GM10248 (cell line): ENCODE data around the gene ADGRA1.

ENCODE experiments used
- CTCF ChIA-PET: fragments of 300-600 bp; sonication (Branson Sonifier 250); formaldehyde crosslinking; extraction: SDS; loops from one replicate; lab custom pipeline; 2021; ENCODE audit warnings: antibody characterized with exemption; lab: Yijun Ruan, JAX
- POLR2A ChIA-PET: fragments of 350-650 bp; sonication (Branson Sonifier 250); formaldehyde crosslinking; extraction: SDS; loops from one replicate; lab custom pipeline; 2020; ENCODE audit warnings: antibody characterized with exemption; lab: Yijun Ruan, JAX
- DNase-seq: peaks from one replicate; pipeline ENCODE4 v3.0.0; 2012; ENCODE audit errors: extremely low spot score
- CTCF ChIP-seq: IDR thresholded peaks from 2 replicates; pipeline ENCODE4 v1.5.1; 2012; ENCODE audit warnings: mild to moderate bottlenecking, low read depth; ENCODE audit errors: extremely low read depth, missing control alignments, control extremely low read depth

Gene ADGRA1

GRCh38 chr10:133067149-133068105 lies 20.3 kb upstream of the ADGRA1 start:
- ChIA-PET POLR2A (interaction anchor here (0.6 kb wide), 1 partner anchor 105 kb away, joined by 3 read pairs; no protein-coding TSS in a partner anchor), CTCF (no interaction called here)
- TF ChIP-seq CTCF: no peak
- no peak for DNase-seq

- DNase-seq: no peak
- TF ChIP-seq CTCF: no peak
Measured at GRCh38 chr10:133068111-133069032, 19.4 kb upstream of the ADGRA1 start.

GRCh38 chr10:133069033-133069525 lies 18.6 kb upstream of the ADGRA1 start:
- TF ChIP-seq CTCF: no peak
- POLR2A ChIA-PET: no interaction called here
- DNase-seq: no peak
- CTCF ChIA-PET: no interaction called here

More at GRCh38 chr10:133068111-133069032, 19.4 kb upstream of the ADGRA1 start:
- ChIA-PET CTCF (no interaction called here), POLR2A (no interaction called here)

GRCh38 chr10:133070405-133070804 lies 17.3 kb upstream of the ADGRA1 start:
- ChIA-PET CTCF (no interaction called here), POLR2A (no interaction called here)
- DNase-seq: no peak
- no peak for TF ChIP-seq CTCF

- POLR2A ChIA-PET: no interaction called here
- no peak for TF ChIP-seq CTCF
- no peak for DNase-seq
- CTCF ChIA-PET: no interaction called here
Measured at GRCh38 chr10:133070810-133071209, 16.9 kb upstream of the ADGRA1 start.

GRCh38 chr10:133071733-133072132 lies 16.0 kb upstream of the ADGRA1 start:
- ChIA-PET POLR2A (no interaction called here), CTCF (no interaction called here)
- TF ChIP-seq CTCF: no peak
- no peak for DNase-seq
